Activated T-cell treated with anti-CD3 and anti-CD28 coated beads, Interleukin-2, amount 50 U/mL, for 72 hours (primary cell): ENCODE results near the gene PRTG. TPM values are rescaled to one million over a fixed set of nuclear protein-coding genes. Genes with fewer than 3 reads are reported as not detected.

Source experiments
- ATAC-seq, 2 donors: fragments of 150-1000 bp; cut with Tn5 transposase; replicated peaks in 1 of 2; 2 replicates each; pipeline ENCODE4 v1.10.0; 2021; ENCODE audit warnings: moderate library complexity in 2 of 2, mild to moderate bottlenecking in 1 of 2
- DNase-seq, 2 donors: peaks; one replicate each; pipeline ENCODE4 v3.0.0; 2021 to 2022; ENCODE audit warnings: mixed read lengths in 1 of 2
- H3K27ac Mint-ChIP-seq: one replicate; pipeline ENCODE4 v1.8.0; 2022; ENCODE audit warnings: mild to moderate bottlenecking, moderate library complexity, mixed read lengths
- H3K27me3 Mint-ChIP-seq: one replicate; pipeline ENCODE4 v1.8.0; 2022; ENCODE audit warnings: low read depth, mixed read lengths
- H3K36me3 Mint-ChIP-seq, 2 donors: one replicate each; pipeline ENCODE4 v1.8.0; 2022; ENCODE audit warnings: mixed read lengths in 2 of 2, mild to moderate bottlenecking in 1 of 2; ENCODE audit not compliant: insufficient read depth in 2 of 2
- H3K4me1 Mint-ChIP-seq: one replicate; pipeline ENCODE4 v1.8.0; 2022; ENCODE audit warnings: low read depth, mixed read lengths
- H3K4me3 Mint-ChIP-seq, 2 donors: one replicate each; pipeline ENCODE4 v1.8.0; 2022; ENCODE audit warnings: mild to moderate bottlenecking in 2 of 2, mixed read lengths in 2 of 2, moderate library complexity in 2 of 2
- H3K9me3 Mint-ChIP-seq, 2 donors: one replicate each; pipeline ENCODE4 v1.8.0; 2022; ENCODE audit warnings: mixed read lengths in 2 of 2
- total RNA-seq, 2 donors: library from RNA; stranded (reverse); gene quantifications; one replicate each; pipeline ENCODE4 v1.2.3, GENCODE V29; 2022

PRTG gene
- total RNA-seq, 2 donors from 2014 or later, result 0.25 TPM; not detected in 1

DNA sequence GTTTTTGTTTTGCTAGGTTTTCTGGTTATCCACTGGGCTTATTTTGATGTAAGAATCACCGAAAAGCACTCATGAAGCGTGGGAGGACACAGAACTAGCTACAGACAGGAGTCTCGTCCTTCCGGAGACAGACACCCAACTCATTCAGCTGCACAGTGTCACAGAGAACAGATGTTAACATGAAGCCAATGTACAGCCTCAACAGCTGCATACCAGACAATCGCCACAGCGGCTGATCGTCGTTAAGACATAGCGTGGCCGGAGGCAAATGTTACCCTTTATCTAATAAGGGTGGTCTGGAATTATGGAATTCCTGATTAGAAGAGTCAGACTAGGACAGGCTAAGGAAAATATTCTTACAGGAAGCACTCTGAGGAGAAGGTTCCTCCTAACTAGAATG, 153.7 kb downstream of the PRTG start:
- peak overlapping the region; percentile 68 to 78 for H3K4me3 Mint-ChIP-seq
- no peaks in the 10 kb centered on the region for H3K9me3 Mint-ChIP-seq
- DNase-seq (no peak), ATAC-seq (no peak)
- H3K4me1 Mint-ChIP-seq, result no peaks in the 10 kb centered on the region
- peaks cover 0 to 4% of the 10 kb centered on the region in 2 donors for H3K36me3 Mint-ChIP-seq
- peaks cover 32% of the 10 kb centered on the region for H3K27me3 Mint-ChIP-seq
- no peak overlapping the region for H3K27ac Mint-ChIP-seq

DNA sequence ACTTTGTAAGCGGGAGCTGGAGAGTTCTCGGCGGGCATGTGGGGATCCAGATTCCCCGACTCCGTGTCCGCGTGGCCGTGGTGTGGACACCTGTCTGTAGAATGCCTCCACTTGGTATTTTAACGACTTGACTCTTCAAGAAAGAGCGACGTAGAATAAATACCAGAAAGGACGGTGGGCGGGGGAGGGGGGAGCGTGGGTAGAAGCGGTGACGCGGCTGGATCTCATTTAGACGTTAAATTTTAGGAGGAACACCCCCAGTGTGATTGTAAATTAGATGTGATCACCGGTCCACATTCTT, 154.2 kb downstream of the PRTG start:
- DNase-seq (no peak), ATAC-seq (no peak)
- H3K4me1 Mint-ChIP-seq, result no peaks in the 10 kb centered on the region
- H3K36me3 Mint-ChIP-seq, result peaks cover 0 to 4% of the 10 kb centered on the region in 2 donors
- H3K27me3 Mint-ChIP-seq, result peaks cover 37% of the 10 kb centered on the region
- no peak overlapping the region for H3K27ac Mint-ChIP-seq
- H3K4me3 Mint-ChIP-seq, result peak overlapping the region; percentile 68 to 78
- no peaks in the 10 kb centered on the region for H3K9me3 Mint-ChIP-seq

DNA sequence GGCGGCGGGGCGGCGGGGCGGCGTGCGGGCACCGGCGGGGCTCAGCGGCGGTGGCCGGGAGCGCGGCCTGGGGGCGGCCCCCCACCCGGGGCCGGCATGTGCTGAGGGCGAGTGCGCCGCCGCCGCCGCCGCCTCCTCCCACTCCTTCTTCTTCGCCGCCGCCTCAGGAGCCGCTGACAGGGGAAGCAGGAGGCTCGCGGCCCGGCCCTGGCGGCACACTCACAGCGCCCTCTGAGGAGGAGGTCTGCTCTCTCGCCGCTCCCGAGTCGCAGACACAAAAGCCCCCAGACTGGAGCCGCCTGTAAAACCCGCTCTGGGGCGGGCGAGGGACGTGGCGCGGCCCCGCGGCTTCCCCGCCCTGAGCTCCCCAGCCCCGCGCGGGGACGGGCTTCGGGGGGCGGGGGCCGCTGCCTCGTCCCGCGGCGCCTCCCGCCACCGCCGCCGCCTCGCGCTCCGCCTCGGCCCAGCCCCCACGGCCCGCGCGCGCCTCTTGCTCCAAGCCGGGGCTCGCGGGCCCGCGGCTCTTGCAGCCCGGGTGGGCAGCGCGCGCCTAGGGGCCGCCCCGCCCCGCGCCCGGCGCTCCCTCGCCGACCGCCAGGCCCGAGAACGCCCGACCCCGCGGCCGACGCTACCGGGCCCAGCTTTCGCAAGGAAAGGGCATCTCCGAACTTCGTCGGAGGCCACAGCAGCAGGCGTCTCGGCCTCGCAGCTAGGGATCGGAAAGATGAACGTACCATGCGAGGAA, 154.7 kb downstream of the PRTG start, which contains the start of gene PYGO1:
PYGO1 (minus strand) TSS at position 276 of the 745 bp plus-strand sequence. CDS start 462 bp downstream, outside the sequence.
- peak; percentile 87 to 90 for ATAC-seq
- H3K36me3 Mint-ChIP-seq, result peaks cover 0 to 4% of the 10 kb centered on the region in 2 donors
- no peaks in the 10 kb centered on the region for H3K9me3 Mint-ChIP-seq
- H3K4me1 Mint-ChIP-seq, result no peaks in the 10 kb centered on the region
- peaks cover 42% of the 10 kb centered on the region for H3K27me3 Mint-ChIP-seq
- no peak within 1 kb of the TSS for H3K27ac Mint-ChIP-seq
- peak within 1 kb of the TSS; percentile 69 to 78 for H3K4me3 Mint-ChIP-seq
- DNase-seq, result peak; percentile 50 to 64

DNA sequence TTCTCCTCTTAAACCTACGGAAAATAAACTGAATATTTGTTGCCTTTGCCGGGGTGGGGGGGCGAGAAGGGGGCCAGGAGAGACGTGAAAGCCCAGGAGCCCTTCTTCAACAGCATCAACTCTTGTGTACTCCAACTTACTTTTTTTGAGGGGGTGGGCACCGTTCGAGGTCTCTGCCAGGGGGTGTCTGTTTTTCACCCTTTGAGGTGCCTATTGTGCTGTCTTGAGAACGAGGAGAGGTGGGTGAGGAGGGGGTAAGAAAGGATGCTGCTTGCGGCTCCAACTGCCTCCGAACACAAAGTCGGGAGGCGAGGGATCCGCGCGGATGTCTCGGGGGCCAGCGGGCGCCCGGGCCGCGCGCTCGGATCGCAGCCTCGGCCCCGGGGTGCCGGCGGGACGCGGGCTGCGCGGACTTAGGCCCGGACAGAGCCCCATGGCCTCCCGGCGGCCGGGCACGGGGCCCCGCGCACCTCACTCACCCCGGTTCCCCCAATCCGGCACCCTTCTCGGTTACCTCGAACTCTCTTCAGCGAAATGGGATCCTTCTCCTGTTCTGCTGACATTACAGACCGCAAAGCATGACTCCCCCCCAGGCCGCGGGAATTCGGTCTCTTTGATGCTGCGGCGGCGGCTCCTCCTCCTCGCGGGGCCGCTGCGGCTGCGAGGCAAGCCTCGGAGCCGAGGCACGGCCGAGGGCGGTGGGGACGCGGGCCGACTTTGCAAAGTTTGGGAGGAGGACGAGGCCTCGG, 155.5 kb downstream of the PRTG start:
- ATAC-seq, result peak; percentile 43 to 47
- peaks cover 49% of the 10 kb centered on the region for H3K27me3 Mint-ChIP-seq
- peaks cover 0 to 4% of the 10 kb centered on the region in 2 donors for H3K36me3 Mint-ChIP-seq
- peak in 1 of 2 donors; percentile 1 for DNase-seq
- no peaks in the 10 kb centered on the region for H3K9me3 Mint-ChIP-seq
- H3K4me1 Mint-ChIP-seq, result no peaks in the 10 kb centered on the region
- H3K27ac Mint-ChIP-seq, result no peak overlapping the region
- peak overlapping the region; percentile 69 to 72 for H3K4me3 Mint-ChIP-seq

DNA sequence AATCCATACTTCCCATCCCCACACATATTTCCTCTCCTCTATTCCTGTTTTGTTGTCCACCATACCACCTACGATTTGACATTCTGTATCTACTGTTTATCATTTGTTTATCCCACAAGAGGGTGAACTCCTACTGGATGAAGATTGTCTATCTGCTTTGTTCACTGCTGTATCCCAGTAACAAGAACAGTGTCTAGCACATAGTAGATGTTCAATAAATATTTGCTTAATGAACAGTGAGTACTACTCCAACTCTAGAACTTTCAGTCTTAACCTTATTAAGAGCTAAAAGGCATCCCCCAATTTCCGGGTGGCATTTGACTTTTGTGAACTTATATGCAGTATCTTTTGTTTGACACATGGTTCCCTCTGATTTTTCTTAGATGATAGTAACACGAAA, 156.1 kb downstream of the PRTG start:
- DNase-seq (no peak), ATAC-seq (no peak)
- Mint-ChIP-seq H3K4me3 (no peak overlapping the region), H3K36me3 (peaks cover 0 to 4% of the 10 kb centered on the region in 2 donors), H3K9me3 (no peaks in the 10 kb centered on the region), H3K4me1 (no peaks in the 10 kb centered on the region), H3K27me3 (peaks cover 50% of the 10 kb centered on the region), H3K27ac (no peak overlapping the region)

DNA sequence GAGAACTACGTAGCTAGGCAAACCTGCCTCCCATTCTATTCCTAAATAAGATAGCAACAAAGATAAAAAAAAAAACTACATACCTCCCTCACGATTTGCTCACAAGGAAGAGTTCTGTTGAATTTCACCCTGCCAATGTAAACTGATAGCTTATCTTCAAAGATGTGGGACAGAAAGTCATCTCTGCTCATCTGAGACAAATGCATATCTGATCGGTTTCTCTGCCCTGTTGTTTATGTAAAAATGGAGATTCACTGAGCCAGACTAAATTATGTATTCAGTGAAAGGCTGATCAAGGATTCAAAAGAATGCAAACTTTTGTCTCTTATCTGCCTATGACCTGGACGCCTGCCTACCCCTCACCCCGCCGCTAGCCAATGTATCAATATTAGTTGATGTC, 166.0 kb downstream of the PRTG start:
- Mint-ChIP-seq H3K9me3 (peaks cover 0 to 3% of the 10 kb centered on the region in 2 donors), H3K27ac (no peak overlapping the region), H3K27me3 (peaks cover 29% of the 10 kb centered on the region), H3K4me1 (no peaks in the 10 kb centered on the region), H3K36me3 (no peaks in the 10 kb centered on the region), H3K4me3 (no peak overlapping the region)
- DNase-seq, result no peak
- ATAC-seq, result no peak

DNA sequence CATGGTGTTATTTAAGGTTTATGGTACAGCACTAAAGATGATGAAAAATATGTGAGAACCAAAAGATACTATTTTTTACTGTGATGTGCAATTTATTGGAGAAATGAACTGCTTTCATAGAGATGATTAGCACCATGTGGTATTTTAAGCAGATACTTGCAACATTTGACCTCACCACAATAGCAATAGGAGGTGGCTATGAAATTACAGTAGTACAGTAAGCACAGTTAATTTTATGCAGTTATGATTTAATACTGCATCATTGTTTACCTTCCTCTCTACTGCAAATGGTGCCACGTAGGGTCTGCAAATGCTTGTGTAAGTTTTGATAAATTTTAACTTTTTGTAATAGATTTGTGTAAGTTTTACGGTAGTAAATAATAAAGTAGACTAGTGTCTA, 168.9 kb downstream of the PRTG start:
- peaks cover 1 to 6% of the 10 kb centered on the region in 2 donors for H3K9me3 Mint-ChIP-seq
- DNase-seq, result no peak
- H3K36me3 Mint-ChIP-seq, result peaks cover 0 to 2% of the 10 kb centered on the region in 2 donors
- no peak for ATAC-seq
- H3K27me3 Mint-ChIP-seq, result peaks cover 29% of the 10 kb centered on the region
- H3K4me3 Mint-ChIP-seq, result no peak overlapping the region
- H3K4me1 Mint-ChIP-seq, result no peaks in the 10 kb centered on the region
- H3K27ac Mint-ChIP-seq, result no peak overlapping the region

DNA sequence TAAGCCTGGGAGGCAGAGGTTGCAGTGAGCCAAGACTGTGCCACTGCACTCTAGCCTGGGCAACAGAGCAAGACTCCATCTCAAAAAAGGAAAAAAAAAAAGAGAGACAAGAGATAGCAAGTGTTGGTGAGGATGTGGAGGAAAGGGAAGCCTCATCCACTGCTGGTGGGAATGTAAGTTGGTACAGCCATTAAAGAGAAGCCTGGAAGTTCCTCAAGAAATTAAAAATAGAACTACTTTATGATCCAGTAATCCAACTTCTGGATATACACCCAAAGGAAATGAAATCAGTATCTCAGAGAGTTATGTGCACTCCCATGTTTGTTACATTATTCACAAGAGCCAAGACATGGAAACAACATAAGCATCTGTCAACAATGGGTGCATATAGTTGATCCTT, 169.7 kb downstream of the PRTG start:
- Mint-ChIP-seq H3K36me3 (peaks cover 0 to 2% of the 10 kb centered on the region in 2 donors), H3K27ac (no peak overlapping the region), H3K4me3 (no peak overlapping the region), H3K4me1 (no peaks in the 10 kb centered on the region), H3K9me3 (peaks cover 1 to 6% of the 10 kb centered on the region in 2 donors), H3K27me3 (peaks cover 33% of the 10 kb centered on the region)
- ATAC-seq (no peak), DNase-seq (no peak)

DNA sequence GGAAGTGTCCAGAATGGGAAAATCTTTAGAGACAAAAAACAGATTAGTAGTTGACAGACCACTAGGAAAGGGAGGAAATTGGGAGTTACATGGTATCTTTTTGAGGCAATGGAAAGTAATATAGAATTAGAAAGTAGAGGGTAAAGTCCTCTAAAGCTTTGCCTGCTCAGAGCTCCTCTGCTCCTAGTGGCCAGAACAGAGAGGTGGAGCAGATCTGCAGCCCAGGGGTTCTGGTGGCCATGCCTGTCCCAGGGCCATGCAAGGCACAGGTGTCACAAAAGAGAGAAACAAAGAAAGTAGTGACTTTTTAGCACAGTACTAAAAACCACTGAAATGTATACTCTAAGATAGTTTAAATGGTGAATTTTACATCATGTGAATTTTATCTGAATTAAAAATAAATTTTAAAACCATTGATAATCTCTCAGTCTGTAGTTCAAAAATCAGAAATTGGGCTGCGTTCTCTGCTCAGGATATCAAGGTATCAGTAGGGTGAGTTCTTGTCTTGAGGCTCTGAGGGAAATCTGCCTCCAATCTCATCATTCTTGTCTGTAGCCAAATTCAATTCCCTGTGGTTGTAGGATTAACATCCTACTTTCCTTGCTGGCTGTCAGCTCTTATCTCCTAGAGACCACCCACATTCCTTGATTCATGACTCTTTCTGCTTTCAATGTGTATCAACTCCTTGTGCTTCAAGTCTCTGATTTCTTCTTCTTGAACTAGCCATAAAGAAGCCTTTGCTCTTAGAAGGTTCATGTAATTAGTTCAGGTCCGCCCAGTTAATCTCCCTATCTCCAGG, 178.4 kb downstream of the PRTG start:
- H3K9me3 Mint-ChIP-seq, result peaks cover 3 to 8% of the 10 kb centered on the region in 2 donors
- no peak overlapping the region for H3K27ac Mint-ChIP-seq
- no peak for DNase-seq
- no peak for ATAC-seq
- peaks cover 23% of the 10 kb centered on the region for H3K27me3 Mint-ChIP-seq
- no peaks in the 10 kb centered on the region for H3K4me1 Mint-ChIP-seq
- H3K4me3 Mint-ChIP-seq, result no peak overlapping the region
- H3K36me3 Mint-ChIP-seq, result peaks cover 2 to 5% of the 10 kb centered on the region in 2 donors

DNA sequence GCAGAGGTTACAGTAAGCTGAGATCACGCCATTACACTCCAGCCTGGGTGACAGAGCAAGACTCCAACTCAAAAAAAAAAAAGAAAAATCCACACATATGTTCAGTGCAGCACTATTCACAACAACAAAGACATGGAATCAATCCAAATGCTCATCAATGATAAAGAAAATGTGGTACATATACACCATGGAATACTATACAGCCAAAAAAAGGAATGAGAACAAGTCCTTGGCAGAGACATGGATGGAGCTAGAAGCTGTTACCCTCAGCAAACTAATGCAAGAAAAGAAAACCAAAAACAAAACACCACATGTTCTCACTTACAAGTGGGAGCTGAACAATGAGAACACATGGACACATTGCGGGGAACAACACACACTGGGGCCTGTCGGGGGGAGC, 180.4 kb downstream of the PRTG start:
- Mint-ChIP-seq H3K36me3 (peaks cover 2 to 5% of the 10 kb centered on the region in 2 donors), H3K4me1 (no peaks in the 10 kb centered on the region), H3K4me3 (no peak overlapping the region), H3K27ac (no peak overlapping the region), H3K27me3 (peaks cover 9% of the 10 kb centered on the region), H3K9me3 (peaks cover 3 to 5% of the 10 kb centered on the region in 2 donors)
- ATAC-seq (no peak), DNase-seq (no peak)
